NB4 (cell line): ENCODE data around the gene ZNF747.

Experiments used
- CTCF ChIP-seq: IDR thresholded peaks from one replicate; pipeline ENCODE4 v1.5.1; 2012; ENCODE audit warnings: low read depth, low read length
- MAX ChIP-seq: IDR thresholded peaks from 2 replicates; pipeline ENCODE4 v1.6.1; 2011; ENCODE audit warnings: low read depth, low read length
- MYC ChIP-seq: IDR thresholded peaks from 2 replicates; pipeline ENCODE4 v1.6.1; 2011; ENCODE audit warnings: low read depth, low read length
- POLR2A ChIP-seq: IDR thresholded peaks from 2 replicates; pipeline ENCODE4 v1.6.1; 2011; ENCODE audit warnings: mild to moderate bottlenecking; ENCODE audit not compliant: insufficient read length; ENCODE audit errors: extremely low read depth

- TF ChIP-seq CTCF (no peak), POLR2A (no peak), MAX (no peak), MYC (no peak)
Measured at GRCh38 chr16:30565526-30565925, 30.9 kb upstream of the ZNF747 start.
